DOHH2 (cell line): ENCODE data around the gene IFT81.

Source experiments
- H3F3A ChIP-seq: fragments of 200-600 bp; sonication (generic), shearing (Covaris generic); 2 replicates; pipeline ENCODE4 v1.6.0; 2016; ENCODE audit warnings: antibody characterized with exemption, mild to moderate bottlenecking; ENCODE audit not compliant: control insufficient read depth, insufficient read depth
- H3K27ac ChIP-seq: fragments of 200-600 bp; sonication (generic); 2 replicates; pipeline ENCODE4 v1.5.1; 2014; ENCODE audit warnings: low read depth, mild to moderate bottlenecking, low read length, moderate library complexity
- H3K27me3 ChIP-seq: fragments of 200-600 bp; sonication (generic); 2 replicates; pipeline ENCODE4 v1.6.1; 2014; ENCODE audit warnings: mild to moderate bottlenecking, low read length, mixed read lengths; ENCODE audit not compliant: control insufficient read depth
- H3K36me3 ChIP-seq: fragments of 200-600 bp; sonication (generic); 2 replicates; pipeline ENCODE4 v1.6.1; 2014; ENCODE audit warnings: mild to moderate bottlenecking, low read length, moderate library complexity, mixed read lengths; ENCODE audit not compliant: control insufficient read depth
- H3K4me1 ChIP-seq: fragments of 200-600 bp; sonication (generic); 2 replicates; pipeline ENCODE4 v1.6.1; 2014; ENCODE audit warnings: mild to moderate bottlenecking, low read length, mixed read lengths; ENCODE audit not compliant: control insufficient read depth
- H3K4me2 ChIP-seq: fragments of 200-600 bp; sonication (generic); 2 replicates; pipeline ENCODE4 v1.6.0; 2014; ENCODE audit warnings: mild to moderate bottlenecking, low read length, moderate library complexity
- H3K4me3 ChIP-seq: fragments of 200-600 bp; sonication (generic); 2 replicates; pipeline ENCODE4 v1.5.1; 2014; ENCODE audit warnings: mild to moderate bottlenecking, low read length, mixed read lengths
- H3K79me2 ChIP-seq: fragments of 200-600 bp; sonication (generic); 2 replicates; pipeline ENCODE4 v1.6.1; 2014; ENCODE audit warnings: mild to moderate bottlenecking, low read length, mixed read lengths; ENCODE audit not compliant: control insufficient read depth
- H3K9me2 ChIP-seq: fragments of 200-600 bp; sonication (generic); replicated peaks from 2 replicates; pipeline ENCODE4 v1.6.1; 2014; ENCODE audit warnings: mild to moderate bottlenecking, low read length, mixed read lengths; ENCODE audit not compliant: control insufficient read depth
- H3K9me3 ChIP-seq: fragments of 200-600 bp; sonication (generic); 2 replicates; pipeline ENCODE4 v1.6.1; 2014; ENCODE audit warnings: antibody characterized with exemption, low read length, mixed read lengths; ENCODE audit not compliant: control insufficient read depth, insufficient read depth
- H4K20me1 ChIP-seq: fragments of 200-600 bp; sonication (generic); 2 replicates; pipeline ENCODE4 v1.6.0; 2014; ENCODE audit warnings: low read depth, mild to moderate bottlenecking, antibody characterized with exemption, low read length, moderate library complexity; ENCODE audit not compliant: control insufficient read depth, insufficient read depth
- EZH2phosphoT487 ChIP-seq: fragments of 200-600 bp; sonication (generic); IDR thresholded peaks from 2 replicates; pipeline ENCODE4 v1.6.1; 2017; ENCODE audit warnings: borderline replicate concordance, mild to moderate bottlenecking, antibody characterized with exemption, low read length, moderate library complexity, mixed read lengths
- TF ChIP-seq, protein P1 (sequence below): fragments of 200-600 bp; sonication (generic); IDR thresholded peaks from one replicate; pipeline ENCODE4 v1.5.1; 2014; ENCODE audit warnings: antibody characterized with exemption, mild to moderate bottlenecking, low read depth, low read length; ENCODE audit not compliant: poor library complexity, severe bottlenecking

Gene IFT81

GRCh38 chr12:110229409-110229808 lies 105.3 kb downstream of the IFT81 start:
- TF ChIP-seq EZH2phosphoT487 = no peak
- TF ChIP-seq, protein P1, sequence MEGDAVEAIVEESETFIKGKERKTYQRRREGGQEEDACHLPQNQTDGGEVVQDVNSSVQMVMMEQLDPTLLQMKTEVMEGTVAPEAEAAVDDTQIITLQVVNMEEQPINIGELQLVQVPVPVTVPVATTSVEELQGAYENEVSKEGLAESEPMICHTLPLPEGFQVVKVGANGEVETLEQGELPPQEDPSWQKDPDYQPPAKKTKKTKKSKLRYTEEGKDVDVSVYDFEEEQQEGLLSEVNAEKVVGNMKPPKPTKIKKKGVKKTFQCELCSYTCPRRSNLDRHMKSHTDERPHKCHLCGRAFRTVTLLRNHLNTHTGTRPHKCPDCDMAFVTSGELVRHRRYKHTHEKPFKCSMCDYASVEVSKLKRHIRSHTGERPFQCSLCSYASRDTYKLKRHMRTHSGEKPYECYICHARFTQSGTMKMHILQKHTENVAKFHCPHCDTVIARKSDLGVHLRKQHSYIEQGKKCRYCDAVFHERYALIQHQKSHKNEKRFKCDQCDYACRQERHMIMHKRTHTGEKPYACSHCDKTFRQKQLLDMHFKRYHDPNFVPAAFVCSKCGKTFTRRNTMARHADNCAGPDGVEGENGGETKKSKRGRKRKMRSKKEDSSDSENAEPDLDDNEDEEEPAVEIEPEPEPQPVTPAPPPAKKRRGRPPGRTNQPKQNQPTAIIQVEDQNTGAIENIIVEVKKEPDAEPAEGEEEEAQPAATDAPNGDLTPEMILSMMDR = no peak
- H3K9me2 ChIP-seq = no peaks in the 10 kb centered on the region
- H3K4me1 ChIP-seq = peaks cover 15% of the 10 kb centered on the region

GRCh38 chr12:110230655-110231054 lies 106.5 kb downstream of the IFT81 start:
- no peak overlapping the region for H3K27ac ChIP-seq
- no peaks in the 10 kb centered on the region for H4K20me1 ChIP-seq
- H3K36me3 ChIP-seq = no peaks in the 10 kb centered on the region
- no peak overlapping the region for H3K4me3 ChIP-seq
- H3K4me2 ChIP-seq = no peak overlapping the region
- H3K27me3 ChIP-seq = no peaks in the 10 kb centered on the region
- H3K4me1 ChIP-seq = peaks cover 27% of the 10 kb centered on the region
- no peaks in the 10 kb centered on the region for H3K9me2 ChIP-seq
- TF ChIP-seq, protein P1 = no peak
- no peak for TF ChIP-seq EZH2phosphoT487
- no peaks in the 10 kb centered on the region for H3F3A ChIP-seq
- no peaks in the 10 kb centered on the region for H3K9me3 ChIP-seq
- no peaks in the 10 kb centered on the region for H3K79me2 ChIP-seq

More at GRCh38 chr12:110229409-110229808, 105.3 kb downstream of the IFT81 start:
- H3K27me3 ChIP-seq = no peaks in the 10 kb centered on the region
- no peaks in the 10 kb centered on the region for H3K79me2 ChIP-seq
- no peak overlapping the region for H3K27ac ChIP-seq
- no peaks in the 10 kb centered on the region for H4K20me1 ChIP-seq
- H3K9me3 ChIP-seq = no peaks in the 10 kb centered on the region
- H3K4me3 ChIP-seq = no peak overlapping the region
- H3K4me2 ChIP-seq = no peak overlapping the region
- H3K36me3 ChIP-seq = no peaks in the 10 kb centered on the region
- H3F3A ChIP-seq = no peaks in the 10 kb centered on the region

GRCh38 chr12:110233212-110233903 lies 109.2 kb downstream of the IFT81 start:
- Histone ChIP-seq H3F3A (no peaks in the 10 kb centered on the region), H3K27me3 (no peaks in the 10 kb centered on the region), H3K4me1 (peaks cover 32% of the 10 kb centered on the region), H3K4me3 (no peak overlapping the region), H3K27ac (no peak overlapping the region), H4K20me1 (no peaks in the 10 kb centered on the region), H3K4me2 (no peak overlapping the region), H3K9me2 (no peaks in the 10 kb centered on the region), H3K36me3 (no peaks in the 10 kb centered on the region), H3K79me2 (no peaks in the 10 kb centered on the region), H3K9me3 (no peaks in the 10 kb centered on the region)
- TF ChIP-seq, protein P1 = no peak
- no peak for TF ChIP-seq EZH2phosphoT487
